NCI-H510A treated with DMSO at 0.1 percent for 48 hours (cell line): ENCODE data around the gene LCE3D.
"Not testable (repeated sequence)": the region's sequence is repeated elsewhere in the genome, so short reads cannot be mapped to it uniquely, and the experiment has no call there.

Source experiments
- DNase-seq: peaks from one replicate; lab custom pipeline; 2025; lab: John Stamatoyannopoulos, UW

Gene LCE3D, protein sequence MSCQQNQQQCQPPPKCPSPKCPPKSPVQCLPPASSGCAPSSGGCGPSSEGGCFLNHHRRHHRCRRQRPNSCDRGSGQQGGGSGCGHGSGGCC

DNA sequence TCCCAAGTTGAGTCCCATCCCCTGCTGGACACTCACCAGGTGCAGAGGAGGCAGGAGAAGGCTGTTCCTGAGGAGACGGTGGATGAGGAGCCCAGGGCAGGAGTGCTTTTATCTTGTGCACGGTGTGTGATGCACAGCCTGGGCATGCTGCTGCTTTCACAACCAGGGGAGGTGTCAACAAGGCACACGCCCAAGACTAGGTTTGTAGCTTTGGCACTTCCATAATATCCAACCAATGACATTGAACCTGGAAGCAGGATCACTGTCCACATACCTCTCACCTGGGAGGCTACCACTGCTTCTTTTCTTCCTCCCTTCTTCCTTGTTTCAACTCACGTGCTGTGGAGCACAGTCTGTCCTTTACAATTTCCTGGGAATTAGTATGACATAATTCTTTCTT is at the start of gene LCE3D:
Gene LCE3D (minus strand): TSS at position 84 of the 400 bp plus-strand sequence. CDS start 580 bp downstream, outside the sequence.
- no peak for DNase-seq

DNA sequence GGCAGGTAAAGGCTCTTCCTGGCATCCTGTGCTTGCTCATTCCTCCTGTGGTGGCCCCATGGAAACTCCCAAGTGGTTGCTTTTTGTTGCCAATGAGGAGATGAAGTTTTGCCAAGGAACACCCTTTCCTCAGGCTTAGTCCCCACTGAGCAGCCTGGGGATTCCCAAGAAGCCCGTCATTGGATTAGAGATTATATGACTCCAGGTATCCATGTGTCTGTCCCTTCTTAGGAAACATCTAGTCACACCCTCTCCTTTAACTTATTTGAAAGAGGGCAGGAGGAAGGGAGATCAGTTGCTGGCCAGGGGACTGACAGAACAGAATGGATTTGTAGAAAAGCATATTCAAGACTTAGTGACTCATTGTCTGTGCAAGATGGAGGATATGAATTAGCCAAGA is 46.4 kb upstream of the LCE3D start:
- DNase-seq: no peak

DNA sequence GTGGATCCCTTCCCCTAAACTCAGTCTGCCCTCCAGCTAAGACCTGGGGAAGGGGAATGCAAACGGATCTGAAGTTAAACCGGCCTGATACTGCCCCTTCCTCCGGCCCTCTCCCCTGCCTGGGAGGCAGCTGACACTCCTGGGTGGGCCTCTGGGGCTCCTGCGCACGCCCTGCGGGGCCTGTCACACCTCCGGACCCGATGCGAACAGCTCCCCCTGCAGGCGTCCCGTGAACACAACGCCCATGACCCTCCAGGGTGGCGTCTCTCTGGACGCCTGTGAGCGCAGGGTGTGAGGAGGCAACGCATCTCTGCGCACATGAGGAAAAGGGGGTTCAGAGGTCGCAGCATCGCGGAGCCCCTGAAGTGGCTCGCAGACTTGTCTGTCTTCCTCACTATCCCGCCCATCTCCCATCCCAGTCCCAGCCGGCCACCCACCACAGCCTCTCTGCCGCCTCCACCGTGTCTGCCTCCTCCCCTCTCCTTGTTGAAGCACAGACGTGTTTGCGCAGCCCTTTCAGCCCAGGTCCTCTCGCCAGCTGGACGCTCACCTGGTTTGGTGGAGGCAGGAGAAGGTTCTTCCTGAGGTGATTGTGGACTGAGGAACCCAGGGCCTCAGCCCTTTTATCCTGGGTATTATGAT is 43.0 kb upstream of the LCE3D start:
- no peak for DNase-seq

DNA sequence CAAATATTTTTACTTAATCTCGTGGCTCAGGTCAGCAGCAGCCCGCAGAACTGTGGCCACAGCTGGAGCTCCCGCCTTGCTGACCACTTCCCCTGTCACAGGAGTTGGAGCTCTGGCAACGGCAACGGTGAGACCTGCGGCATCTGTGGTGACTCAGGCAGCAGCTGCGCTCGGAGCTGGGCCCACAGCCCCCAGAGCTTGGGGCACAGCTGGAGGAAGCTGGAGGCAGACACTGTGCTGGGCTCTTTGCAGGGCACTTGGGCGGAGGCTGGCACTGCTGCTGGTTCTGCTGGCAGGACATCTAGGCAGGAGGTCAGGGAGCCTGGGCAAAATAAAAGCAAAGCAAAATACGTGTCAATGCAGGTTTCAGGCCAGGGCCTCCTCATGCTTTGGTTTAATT is 42.5 kb upstream of the LCE3D start, which contains the start of gene LCE3A:
Gene LCE3A (minus strand): TSS at position 301 of the 400 bp plus-strand sequence. CDS start 0 bp downstream, at position 301.
- no peak for DNase-seq

DNA sequence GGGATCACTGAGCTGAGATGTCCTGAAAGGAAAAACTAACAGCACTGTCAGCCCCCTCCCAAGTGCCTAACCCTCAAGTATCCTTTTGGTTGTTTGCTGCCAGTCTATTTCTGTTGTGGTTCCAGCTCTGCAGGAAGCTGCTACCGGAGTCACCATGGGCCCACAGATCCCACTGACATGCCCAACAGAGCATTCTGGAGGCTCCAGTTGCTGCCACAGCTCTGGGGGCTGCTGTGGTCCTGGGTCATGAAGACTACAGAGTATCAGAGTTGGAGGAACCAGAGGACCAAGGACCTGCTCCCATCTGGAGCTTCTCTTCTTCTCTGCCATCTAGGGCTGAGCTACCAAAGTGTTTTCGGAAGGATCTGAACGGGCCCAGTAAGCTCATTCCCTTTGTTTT is 41.7 kb upstream of the LCE3D start:
- DNase-seq: no peak

DNA sequence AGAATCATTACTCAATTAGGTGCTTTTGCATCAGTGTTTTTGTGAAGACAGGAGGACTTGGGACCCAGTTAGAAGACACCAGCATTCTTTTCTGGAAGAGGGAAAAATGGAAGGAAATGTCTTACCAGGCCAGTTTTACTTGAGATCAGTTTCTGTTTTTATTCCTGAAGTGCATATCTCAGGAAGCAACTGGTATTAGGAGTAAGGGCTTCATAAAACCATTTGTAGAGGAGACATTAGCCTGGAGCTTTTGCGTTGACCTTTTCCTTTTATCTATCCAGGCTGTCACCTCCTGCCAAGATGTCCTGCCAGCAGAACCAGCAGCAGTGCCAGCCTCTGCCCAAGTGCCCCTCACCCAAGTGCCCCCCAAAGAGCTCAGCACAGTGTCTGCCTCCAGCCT is 33.2 kb upstream of the LCE3D start, which contains the start of gene LCE3B:
Gene LCE3B (plus strand): TSS at position 301 of the 400 bp plus-strand sequence. CDS start 0 bp downstream, at position 301.
- DNase-seq: no peak

DNA sequence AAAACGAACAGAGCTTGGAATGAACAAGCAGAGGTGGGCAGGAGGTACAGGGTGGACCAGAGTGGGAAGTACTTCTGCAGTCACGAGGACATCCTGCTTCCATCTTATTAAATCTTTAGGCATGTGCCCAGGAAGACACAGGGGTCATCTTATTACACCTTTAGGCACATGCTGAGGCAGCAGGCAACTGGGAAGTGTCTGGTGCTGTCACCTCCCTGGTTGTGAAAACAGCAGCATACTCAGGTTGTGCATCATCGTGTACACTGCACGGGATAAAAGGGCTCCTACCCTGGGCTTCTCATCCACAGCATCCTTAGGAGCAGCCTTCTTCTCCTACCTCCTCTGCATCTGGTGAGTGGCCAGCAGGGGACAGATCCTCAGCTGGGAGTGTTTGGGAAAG is 19.6 kb upstream of the LCE3D start, which contains the start of gene LCE3C:
Gene LCE3C (plus strand): TSS at position 301 of the 400 bp plus-strand sequence. CDS start 498 bp downstream, outside the sequence.
- DNase-seq: no peak

DNA sequence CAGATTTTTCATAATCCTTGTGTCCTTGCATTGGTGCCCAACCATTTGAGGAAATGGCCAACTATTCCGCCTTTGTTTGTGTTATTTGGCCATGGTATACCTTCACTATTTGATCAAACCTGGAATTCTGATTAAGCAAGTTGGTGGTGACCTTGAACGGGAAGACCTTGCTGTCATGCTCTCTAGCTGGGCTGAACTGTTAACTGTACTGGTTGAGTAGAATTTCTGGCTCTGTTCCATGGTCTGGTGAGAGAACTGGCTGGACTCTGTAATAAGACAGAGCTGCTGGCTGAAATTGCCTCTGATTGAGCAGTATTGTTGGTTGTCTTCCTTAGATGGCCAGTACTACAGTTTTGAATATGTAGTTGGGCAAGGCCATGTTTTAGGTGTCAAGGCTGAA is 16.7 kb upstream of the LCE3D start:
- no peak for DNase-seq

DNA sequence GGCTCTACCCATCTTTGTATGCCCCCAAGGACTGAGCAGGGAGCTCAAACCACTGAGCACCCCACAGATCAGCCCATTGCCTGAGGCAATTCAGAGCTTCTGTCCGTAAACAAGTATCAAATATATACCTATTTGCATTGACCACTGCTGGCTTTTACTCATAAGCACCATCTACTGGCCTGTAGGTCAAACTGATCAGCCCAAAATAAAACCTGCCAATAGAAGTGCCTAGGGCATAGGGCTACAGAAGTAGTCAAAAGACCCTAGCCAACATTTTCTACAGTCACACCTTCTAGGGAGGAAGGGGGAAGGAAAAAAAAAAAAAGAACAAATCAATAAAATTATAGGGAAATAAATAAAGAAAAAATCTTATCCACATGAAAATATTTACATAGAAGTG is 5.3 kb upstream of the LCE3D start:
- DNase-seq: no peak

DNA sequence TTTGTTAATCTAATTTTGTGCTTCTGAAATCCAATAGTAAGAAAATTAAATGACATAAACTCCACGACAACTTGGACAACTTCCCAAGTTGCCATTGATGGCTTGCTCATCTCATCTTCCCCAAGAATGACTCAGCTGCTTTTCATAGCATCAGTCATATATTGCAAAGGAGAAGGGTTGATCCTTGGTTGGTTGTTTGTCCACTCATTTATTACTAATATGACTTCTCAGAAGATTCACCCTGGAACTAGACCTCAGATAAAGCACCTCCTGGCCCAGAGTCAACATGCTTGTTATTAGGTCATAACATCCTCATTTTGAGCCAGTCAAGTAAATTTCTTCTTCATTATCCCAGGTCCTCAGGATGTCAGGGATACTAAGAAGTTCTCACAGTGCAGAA is 2.3 kb upstream of the LCE3D start:
- no peak for DNase-seq

DNA sequence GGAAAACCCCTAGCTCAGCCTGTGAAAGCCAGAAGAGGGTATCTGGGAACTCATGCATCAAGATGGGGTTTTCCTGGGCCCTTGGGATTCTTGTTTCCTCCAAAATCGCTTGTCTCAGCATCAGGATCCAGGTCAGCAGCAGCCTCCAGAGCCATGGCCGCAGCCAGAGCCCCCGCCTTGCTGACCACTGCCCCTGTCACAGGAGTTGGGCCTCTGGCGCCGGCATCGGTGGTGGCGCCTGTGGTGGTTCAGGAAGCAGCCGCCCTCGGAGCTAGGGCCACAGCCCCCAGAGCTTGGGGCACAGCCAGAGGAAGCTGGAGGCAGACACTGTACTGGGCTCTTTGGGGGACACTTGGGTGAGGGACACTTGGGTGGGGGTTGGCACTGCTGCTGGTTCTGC is 790 bp downstream of the LCE3D start:
- not testable (repeated sequence) for DNase-seq

DNA sequence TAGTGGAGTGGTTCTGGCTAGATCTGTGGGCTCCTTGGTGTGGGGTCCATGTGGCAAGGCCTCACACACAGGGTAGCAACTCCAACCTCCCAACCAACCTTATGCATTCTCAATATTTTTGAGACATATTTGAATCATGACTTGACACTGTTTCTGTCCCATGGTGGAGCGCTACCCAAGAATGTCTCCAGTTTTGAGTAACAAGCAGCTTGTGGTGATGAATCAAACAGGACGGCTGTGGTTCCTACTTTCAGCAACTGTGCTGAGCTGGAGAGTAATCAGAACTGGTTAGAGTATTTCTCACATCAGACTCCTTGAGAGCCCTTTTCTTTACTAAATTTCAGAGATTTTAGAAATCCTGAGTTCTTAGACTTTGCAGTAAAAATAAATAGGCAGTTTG is 3.1 kb downstream of the LCE3D start:
- DNase-seq: no peak

DNA sequence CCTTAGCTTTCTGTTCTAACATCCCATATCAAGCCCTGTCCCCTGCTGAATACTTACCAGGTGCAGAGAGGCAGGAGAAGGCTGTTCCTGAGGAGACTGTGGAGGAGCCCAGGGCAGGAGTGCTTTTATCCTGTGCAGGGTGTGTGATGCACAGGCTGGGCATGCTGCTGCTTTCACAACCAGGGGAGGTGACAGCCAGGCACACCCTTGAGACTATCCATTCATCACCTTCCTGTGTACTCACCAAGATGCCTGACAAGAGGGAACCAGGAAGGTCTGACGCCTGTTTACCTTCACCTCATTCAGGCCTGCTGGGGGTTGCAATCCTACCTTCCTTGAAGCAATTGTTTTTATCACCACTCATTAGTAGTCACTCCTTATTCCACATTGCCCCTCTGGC is 13.6 kb downstream of the LCE3D start, which contains the start of gene LCE3E:
Gene LCE3E (minus strand): TSS at position 100 of the 400 bp plus-strand sequence. CDS start 572 bp downstream, outside the sequence.
- DNase-seq: no peak

DNA sequence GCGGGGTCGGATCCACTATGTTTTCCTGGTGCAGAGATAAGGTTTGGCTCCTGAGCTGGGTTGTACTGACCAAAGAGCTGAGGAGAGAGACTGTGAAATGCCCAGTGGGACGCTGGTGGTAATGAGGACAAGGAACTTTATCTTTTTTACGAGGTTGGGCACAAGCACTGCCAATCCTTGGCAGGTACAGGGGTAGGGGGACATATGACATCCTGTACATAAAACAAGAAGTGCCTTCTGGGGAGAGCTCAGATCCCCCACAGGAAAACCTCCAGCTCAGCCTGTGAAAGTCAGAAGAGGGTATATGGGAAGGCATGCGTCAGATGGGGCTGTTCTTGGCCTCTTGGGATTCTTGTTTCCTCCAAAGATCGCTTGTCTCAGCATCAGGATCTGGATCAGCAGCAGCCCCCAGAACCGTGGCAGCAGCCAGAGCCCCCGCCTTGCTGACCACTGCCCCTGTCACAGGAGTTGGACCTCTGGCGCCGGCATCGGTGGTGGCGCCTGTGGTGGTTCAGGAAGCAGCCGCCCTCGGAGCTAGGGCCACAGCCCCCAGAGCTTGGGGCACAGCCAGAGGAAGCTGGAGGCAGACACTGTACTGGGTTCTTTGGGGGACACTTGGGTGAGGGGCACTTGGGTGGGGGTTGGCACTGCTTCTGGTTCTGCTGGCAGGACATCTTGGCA is 14.6 kb downstream of the LCE3D start:
- no peak for DNase-seq

DNA sequence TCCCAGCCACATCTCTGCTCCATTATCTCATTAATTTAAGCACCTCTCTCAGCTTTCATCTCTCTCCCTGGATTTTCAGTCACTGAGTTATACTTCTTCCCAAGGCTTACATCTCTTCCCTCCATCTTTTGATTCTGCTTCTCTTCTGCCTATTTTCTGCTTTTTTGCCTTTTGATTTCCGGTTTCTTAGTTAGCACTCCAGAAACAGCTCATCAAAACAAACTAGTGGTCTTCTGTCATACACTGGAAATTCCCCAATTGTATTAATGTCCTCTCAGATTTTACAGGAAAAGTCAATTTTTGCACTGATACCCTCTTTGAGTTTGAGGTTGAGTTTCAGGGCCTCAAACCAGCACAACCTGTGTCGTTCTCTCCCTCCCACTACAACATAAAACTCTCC is 15.2 kb downstream of the LCE3D start:
- no peak for DNase-seq

DNA sequence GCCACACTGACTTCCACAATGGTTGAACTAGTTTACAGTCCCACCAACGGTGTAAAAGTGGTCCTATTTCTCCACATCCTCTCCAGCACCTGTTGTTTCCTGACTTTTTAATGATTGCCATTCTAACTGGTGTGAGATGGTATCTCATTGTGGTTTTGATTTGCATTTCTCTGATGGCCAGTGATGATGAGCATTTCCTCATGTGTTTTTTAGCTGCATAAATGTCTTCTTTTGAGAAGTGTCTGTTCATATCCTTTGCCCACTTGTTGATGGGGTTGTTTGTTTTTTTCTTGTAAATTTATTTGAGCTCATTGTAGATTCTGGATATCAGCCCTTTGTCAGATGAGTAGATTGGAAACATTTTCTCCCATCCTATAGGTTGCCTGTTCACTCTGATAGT is 32.0 kb downstream of the LCE3D start:
- DNase-seq: not testable (repeated sequence)

DNA sequence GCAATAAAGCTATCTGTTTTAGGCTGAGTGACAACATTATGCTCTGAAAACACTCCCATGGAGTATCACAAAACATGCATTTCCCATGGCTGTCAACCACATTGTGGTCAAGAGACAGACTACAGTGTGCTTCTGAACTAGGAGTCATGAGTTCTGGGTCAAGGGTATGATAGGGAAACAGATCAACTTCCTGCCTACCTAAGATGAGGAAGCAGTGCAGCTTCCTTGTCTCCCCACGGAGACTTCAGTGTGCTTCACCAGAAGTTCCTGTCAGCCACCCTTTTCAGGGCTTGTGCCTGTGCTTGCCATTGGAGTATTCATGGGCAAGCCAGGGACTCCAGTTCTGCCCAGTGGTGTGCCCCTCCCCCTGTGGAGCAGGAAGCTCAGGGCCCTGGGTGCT is 33.6 kb downstream of the LCE3D start:
- DNase-seq: no peak

DNA sequence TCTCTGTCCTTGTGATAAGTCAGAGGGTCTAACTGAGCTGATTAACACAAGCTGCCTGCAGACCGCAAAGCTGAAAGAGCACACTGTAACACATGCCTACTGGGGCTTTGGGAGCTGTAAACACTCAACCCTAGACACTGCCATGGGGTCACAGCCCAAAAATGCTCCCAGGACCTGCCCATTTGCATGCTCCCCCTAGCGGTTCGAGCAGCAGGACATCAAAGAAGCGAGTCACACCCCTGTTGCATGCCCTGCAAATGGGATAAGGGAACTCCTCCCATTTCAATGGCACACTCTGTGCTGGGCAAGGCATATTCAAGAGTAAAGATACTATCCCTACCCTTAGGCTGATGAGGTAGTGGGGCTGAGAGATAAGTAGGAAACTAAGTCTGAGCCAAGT is 36.5 kb downstream of the LCE3D start:
- DNase-seq: no peak

DNA sequence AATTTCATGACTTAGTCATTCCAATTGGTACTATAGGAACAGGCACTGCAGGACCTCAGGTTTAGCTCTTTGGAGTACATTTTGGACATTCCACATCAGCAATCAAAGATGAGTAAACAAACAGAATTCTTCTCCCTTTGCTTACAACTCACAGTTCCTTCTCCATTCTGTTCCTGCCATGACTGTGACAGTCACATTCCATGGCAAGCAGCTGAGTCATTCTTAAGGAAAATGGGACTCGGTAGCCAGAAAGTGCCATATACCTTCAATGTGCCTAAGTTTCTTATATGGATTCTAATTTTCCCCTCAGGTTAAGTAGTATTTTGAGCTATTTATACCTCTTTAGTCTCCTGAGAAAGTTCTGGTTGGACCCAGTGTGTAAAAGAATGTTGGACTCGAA is 40.4 kb downstream of the LCE3D start:
- no peak for DNase-seq

DNA sequence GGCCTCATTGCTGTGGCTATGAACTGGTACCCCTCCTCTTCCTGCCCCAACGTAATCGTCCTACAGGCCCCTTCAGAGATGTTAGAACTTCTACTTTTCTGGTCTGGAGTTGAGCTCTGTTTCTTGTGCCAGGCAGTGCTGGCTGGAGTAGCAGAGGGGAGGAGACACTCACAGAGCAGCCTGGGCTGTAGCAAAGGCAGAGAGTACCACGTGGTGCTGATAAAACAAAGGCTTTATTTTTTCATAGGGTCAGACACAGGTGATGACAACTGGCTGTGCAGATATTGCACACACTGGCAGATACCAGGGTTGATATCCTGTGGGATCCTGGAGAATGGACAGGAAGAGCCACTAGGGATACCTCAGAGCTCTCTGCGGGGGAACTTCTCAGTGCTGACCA is 42.8 kb downstream of the LCE3D start:
- no peak for DNase-seq

DNA sequence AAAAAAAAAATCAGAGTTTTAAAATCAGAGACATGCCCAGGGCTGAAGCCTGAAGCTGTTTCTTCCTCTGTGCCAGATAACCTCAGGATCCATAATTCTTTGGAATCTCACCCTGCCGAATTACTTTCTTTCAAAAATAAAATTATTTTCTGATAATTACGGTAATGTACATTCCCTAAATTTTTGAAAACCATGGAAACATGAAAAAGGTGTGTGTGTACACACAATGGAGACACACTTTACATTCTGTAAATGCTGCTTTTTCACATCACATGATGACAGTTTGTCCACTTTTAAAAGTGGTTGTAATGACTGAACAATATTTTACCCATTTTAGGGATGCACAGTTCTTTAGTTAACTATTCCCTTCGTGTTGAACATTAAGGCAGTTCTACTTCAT is 44.5 kb downstream of the LCE3D start:
- DNase-seq: no peak

DNA sequence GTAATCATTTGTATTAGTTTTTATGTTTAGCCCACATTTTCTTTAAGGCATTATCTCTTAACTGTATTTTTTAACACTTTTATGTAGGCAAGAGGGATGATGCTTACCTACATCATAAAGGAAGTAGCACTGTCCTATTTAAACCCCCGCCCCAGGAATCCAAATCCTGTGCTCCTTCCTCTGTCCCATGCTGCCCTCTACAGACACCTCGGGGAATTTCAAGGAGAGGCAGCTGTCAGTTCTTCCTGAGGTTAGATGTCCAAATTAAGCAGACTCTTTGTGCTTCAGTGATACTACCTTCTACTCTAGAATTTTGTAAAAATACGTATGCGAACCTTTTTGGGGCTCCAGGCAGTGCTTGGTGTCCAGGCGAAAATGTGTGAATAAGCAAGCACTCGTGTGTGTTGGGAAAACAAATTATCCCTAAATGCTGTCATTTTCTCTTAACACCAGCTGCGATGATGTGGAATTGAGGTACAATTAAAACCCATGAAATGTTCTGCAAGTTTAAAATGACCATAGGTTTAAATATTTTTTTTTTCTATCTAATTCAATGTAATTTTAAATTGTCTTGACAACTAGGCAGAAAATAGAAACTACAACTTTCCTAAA is 46.9 kb downstream of the LCE3D start:
- no peak for DNase-seq
